Skeletal muscle tissue (tissue), 4 donors: ENCODE measurements around the gene CPXM2. TPM values are rescaled to one million over a fixed set of nuclear protein-coding genes. Genes with fewer than 3 reads are reported as not detected.

Source experiments
- H3K27ac ChIP-seq: one replicate; pipeline ENCODE4 v1.7.0; 2013; ENCODE audit warnings: mild to moderate bottlenecking, low read depth, low read length, inconsistent platforms
- H3K27me3 ChIP-seq, 3 donors: one replicate each; pipeline ENCODE4 v1.7.0; 2013; ENCODE audit warnings: low read length in 3 of 3; ENCODE audit not compliant: control insufficient read depth in 3 of 3, insufficient read depth in 3 of 3
- H3K36me3 ChIP-seq, 3 donors: one replicate each; pipeline ENCODE4 v1.7.0; 2013; ENCODE audit warnings: low read length in 3 of 3; ENCODE audit not compliant: control insufficient read depth in 3 of 3, insufficient read depth in 3 of 3
- H3K4me1 ChIP-seq, 3 donors: one replicate each; pipeline ENCODE4 v1.7.0; 2013; ENCODE audit warnings: low read length in 3 of 3, mild to moderate bottlenecking in 3 of 3; ENCODE audit not compliant: control insufficient read depth in 3 of 3, insufficient read depth in 3 of 3
- H3K4me3 ChIP-seq, 3 donors: one replicate each; pipeline ENCODE4 v1.7.0; 2013; ENCODE audit warnings: low read length in 3 of 3
- H3K9ac ChIP-seq, 3 donors: one replicate each; pipeline ENCODE4 v1.7.0; 2013; ENCODE audit warnings: low read length in 3 of 3, mild to moderate bottlenecking in 3 of 3, moderate library complexity in 2 of 3, low read depth in 1 of 3
- H3K9me3 ChIP-seq, 3 donors: one replicate each; pipeline ENCODE4 v1.7.0; 2013; ENCODE audit warnings: low read length in 3 of 3; ENCODE audit not compliant: control insufficient read depth in 3 of 3
- total RNA-seq: library from RNA; depleted of rRNA; stranded (reverse); fragments of >200 nt; gene quantifications from one replicate; pipeline ENCODE4 v1.2.3, GENCODE V29; 2014
- donor health status: Osteomylitis.

Gene CPXM2
- total RNA-seq, 1 donor from 2014 or later = 0.52 TPM

DNA sequence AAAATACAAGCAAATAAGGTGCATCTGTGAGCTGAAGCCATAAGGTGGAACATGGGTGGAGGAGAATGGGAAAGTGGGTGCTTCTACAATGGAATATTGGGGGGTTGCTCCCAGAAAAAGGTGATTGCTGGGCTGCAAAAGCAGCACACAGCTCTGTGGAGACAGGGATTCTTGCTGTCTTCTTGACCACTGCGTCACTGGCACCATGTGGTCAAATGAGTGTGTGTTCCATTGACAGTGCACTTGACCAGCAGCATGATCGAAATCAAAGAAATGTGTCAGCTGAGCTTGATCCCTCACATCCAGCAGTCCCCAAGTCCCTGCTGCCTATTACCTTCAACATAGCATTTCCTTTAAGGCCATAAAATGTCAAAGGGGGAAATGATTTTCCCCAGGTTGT is 169.3 kb downstream of the CPXM2 start:
- Histone ChIP-seq H3K27ac (no peak overlapping the region), H3K4me3 (no peak overlapping the region), H3K27me3 (peaks cover 0 to 8% (median 0%) of the 10 kb centered on the region in 3 donors), H3K36me3 (no peaks in the 10 kb centered on the region), H3K9ac (no peak overlapping the region), H3K9me3 (peaks cover 0 to 2% (median 0%) of the 10 kb centered on the region in 3 donors), H3K4me1 (no peaks in the 10 kb centered on the region)

GRCh38 chr10:123721441-123722049 is 170.1 kb downstream of the CPXM2 start:
- Histone ChIP-seq H3K9me3 (peaks cover 0 to 2% (median 0%) of the 10 kb centered on the region in 3 donors), H3K9ac (no peak overlapping the region), H3K27ac (no peak overlapping the region), H3K4me3 (no peak overlapping the region), H3K36me3 (no peaks in the 10 kb centered on the region), H3K27me3 (peaks cover 0 to 7% (median 0%) of the 10 kb centered on the region in 3 donors), H3K4me1 (no peaks in the 10 kb centered on the region)

- Histone ChIP-seq H3K36me3 (no peaks in the 10 kb centered on the region), H3K9me3 (peaks cover 0 to 2% (median 0%) of the 10 kb centered on the region in 3 donors), H3K27me3 (peaks cover 0 to 3% (median 0%) of the 10 kb centered on the region in 3 donors), H3K4me1 (no peaks in the 10 kb centered on the region), H3K4me3 (no peak overlapping the region), H3K9ac (no peak overlapping the region), H3K27ac (no peak overlapping the region)
Measured at GRCh38 chr10:123720536-123720935, 171.1 kb downstream of the CPXM2 start.

- H3K9ac ChIP-seq = no peak overlapping the region
- H3K4me1 ChIP-seq = no peaks in the 10 kb centered on the region
- H3K9me3 ChIP-seq = peaks cover 0 to 2% (median 0%) of the 10 kb centered on the region in 3 donors
- H3K27ac ChIP-seq = no peak overlapping the region
- no peak overlapping the region for H3K4me3 ChIP-seq
- no peaks in the 10 kb centered on the region for H3K36me3 ChIP-seq
- H3K27me3 ChIP-seq = no peaks in the 10 kb centered on the region
Measured at GRCh38 chr10:123718544-123719060, 173.0 kb downstream of the CPXM2 start.

DNA sequence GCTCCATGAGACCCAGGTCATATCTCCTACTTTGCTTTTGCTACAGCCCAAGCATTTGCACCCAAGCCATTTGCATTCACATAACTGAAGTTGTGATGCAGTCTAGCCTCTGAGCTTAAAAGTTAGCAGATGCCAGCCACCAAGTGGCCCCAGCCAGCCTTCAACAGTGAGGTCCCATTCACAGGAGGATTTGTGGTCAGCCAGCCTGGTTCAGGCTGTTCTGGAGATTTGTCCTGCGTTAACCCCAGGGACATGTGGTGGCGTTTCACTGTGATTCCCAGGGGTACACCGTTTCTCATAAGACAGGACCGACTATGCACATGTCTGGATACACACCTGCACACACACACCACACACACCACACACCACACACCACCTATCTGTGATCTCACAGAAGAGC is 174.3 kb downstream of the CPXM2 start:
- Histone ChIP-seq H3K27ac (no peak overlapping the region), H3K9ac (no peak overlapping the region), H3K27me3 (no peaks in the 10 kb centered on the region), H3K9me3 (peaks cover 0 to 2% (median 0%) of the 10 kb centered on the region in 3 donors), H3K36me3 (no peaks in the 10 kb centered on the region), H3K4me1 (no peaks in the 10 kb centered on the region), H3K4me3 (no peak overlapping the region)

- no peaks in the 10 kb centered on the region for H3K36me3 ChIP-seq
- H3K9me3 ChIP-seq = peaks cover 0 to 2% (median 0%) of the 10 kb centered on the region in 3 donors
- H3K27me3 ChIP-seq = no peaks in the 10 kb centered on the region
- H3K9ac ChIP-seq = no peak overlapping the region
- peaks cover 0 to 5% (median 0%) of the 10 kb centered on the region in 3 donors for H3K4me1 ChIP-seq
- no peak overlapping the region for H3K27ac ChIP-seq
- H3K4me3 ChIP-seq = no peak overlapping the region
Measured at GRCh38 chr10:123715546-123715945, 176.1 kb downstream of the CPXM2 start.

DNA sequence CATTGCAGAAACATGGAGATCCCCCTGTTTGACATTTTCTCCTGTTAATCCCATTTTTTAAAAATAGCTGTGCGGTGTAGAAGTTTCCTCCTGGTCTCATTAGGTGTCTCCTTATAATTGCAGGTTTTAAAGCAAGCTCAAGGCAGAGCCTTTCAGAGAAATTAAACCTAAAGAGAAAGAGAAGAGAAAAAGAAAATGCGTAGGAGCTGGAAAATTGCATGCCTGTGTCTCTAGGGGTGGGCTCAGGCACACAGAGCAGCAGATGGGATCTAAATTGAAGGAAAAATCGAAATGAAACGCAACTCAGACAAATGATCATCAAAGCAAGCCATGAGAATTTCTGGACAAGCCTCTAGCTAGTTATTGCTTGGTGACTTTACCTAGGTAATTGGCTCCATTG is 185.4 kb downstream of the CPXM2 start:
- Histone ChIP-seq H3K4me1 (no peaks in the 10 kb centered on the region), H3K4me3 (no peak overlapping the region), H3K9ac (no peak overlapping the region), H3K27ac (no peak overlapping the region), H3K9me3 (no peaks in the 10 kb centered on the region), H3K36me3 (no peaks in the 10 kb centered on the region), H3K27me3 (peaks cover 0 to 7% (median 3%) of the 10 kb centered on the region in 3 donors)

- Histone ChIP-seq H3K9ac (no peak overlapping the region), H3K27ac (no peak overlapping the region)
Measured at GRCh38 chr10:123704812-123705211, 186.8 kb downstream of the CPXM2 start.

DNA sequence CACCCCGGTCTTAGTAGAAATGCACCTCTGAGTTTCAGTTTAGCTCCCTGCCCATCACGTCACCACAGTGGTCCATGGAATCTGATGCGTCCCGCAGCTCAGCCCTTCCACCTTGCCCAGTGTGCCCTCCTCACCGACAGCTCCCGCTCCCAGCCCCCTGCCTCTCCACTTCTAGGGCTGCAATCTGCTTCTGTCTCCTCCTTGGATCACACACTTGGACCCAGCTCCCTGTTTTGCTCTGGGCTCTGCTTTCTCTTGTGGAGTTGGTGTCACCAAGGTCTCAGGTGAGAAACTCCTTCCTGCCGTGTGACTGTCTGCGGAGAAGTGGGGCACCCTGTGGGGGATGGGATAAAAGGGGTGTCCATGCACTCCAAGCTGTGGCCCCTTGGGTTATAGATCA is 187.5 kb downstream of the CPXM2 start:
- H3K9me3 ChIP-seq = no peaks in the 10 kb centered on the region
- H3K9ac ChIP-seq = no peak overlapping the region
- H3K4me3 ChIP-seq = no peak overlapping the region
- no peaks in the 10 kb centered on the region for H3K4me1 ChIP-seq
- no peaks in the 10 kb centered on the region for H3K36me3 ChIP-seq
- no peak overlapping the region for H3K27ac ChIP-seq
- H3K27me3 ChIP-seq = peaks cover 0 to 7% (median 3%) of the 10 kb centered on the region in 3 donors

More at GRCh38 chr10:123704812-123705211, 186.8 kb downstream of the CPXM2 start:
- Histone ChIP-seq H3K36me3 (no peaks in the 10 kb centered on the region), H3K27me3 (peaks cover 0 to 7% (median 3%) of the 10 kb centered on the region in 3 donors), H3K9me3 (no peaks in the 10 kb centered on the region), H3K4me1 (no peaks in the 10 kb centered on the region), H3K4me3 (no peak overlapping the region)

DNA sequence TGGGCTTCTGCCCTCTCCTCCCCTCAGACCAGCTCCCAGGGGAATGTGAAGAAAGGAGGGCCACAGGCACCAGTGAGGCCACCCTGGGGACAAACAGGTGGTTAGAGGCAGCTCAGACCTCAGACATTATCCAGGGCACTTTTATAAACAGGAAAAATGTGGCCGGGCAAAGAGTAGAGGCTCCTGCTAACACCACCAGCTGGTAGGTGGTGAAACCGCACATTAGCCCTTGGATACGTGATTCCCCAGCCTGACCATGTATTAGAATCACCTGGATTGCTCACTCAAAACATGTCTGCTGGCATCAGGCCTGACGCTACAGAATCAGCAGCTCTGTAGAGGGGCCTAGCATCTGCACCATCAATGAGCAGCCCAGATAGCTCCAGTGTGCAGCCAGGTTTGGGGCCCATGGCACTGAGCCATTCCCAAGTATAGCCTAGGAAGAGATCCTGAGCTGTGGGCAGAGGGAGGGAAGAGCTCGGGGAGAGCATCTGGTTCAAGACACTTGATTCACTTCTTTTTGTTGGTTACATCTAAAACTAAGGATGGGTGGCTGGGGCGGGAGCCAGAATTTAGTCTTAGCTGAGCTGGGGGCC is 188.3 kb downstream of the CPXM2 start:
- no peaks in the 10 kb centered on the region for H3K4me1 ChIP-seq
- H3K9ac ChIP-seq = no peak overlapping the region
- no peaks in the 10 kb centered on the region for H3K36me3 ChIP-seq
- no peak overlapping the region for H3K4me3 ChIP-seq
- peaks cover 0 to 7% (median 3%) of the 10 kb centered on the region in 3 donors for H3K27me3 ChIP-seq
- H3K27ac ChIP-seq = no peak overlapping the region
- H3K9me3 ChIP-seq = no peaks in the 10 kb centered on the region
